ENCODE data around the gene EVL. TPM values are rescaled to one million over a fixed set of nuclear protein-coding genes. Genes with fewer than 3 reads are reported as not detected.

EVL gene
- total and polyA plus RNA-seq, 2 donors (not counting 1 experiment from before 2014, with no cell fraction given), result 23.5 to 28.1 TPM

GRCh38 chr14:100058777-100059437 is 6.3 kb upstream of the EVL start:
- no peak for DNase-seq (ENCODE audit: low read depth in 2 of 2)
- Histone ChIP-seq H3K27me3 (ENCODE audit: control insufficient read depth, insufficient read depth, low read length) (no peaks in the 10 kb centered on the region), H3K9ac (ENCODE audit: insufficient read depth, low read length) (no peak overlapping the region), H3K4me1 (ENCODE audit: control insufficient read depth, extremely low read depth, insufficient read depth, low read length) (no peaks in the 10 kb centered on the region), H4K20me1 (ENCODE audit: control insufficient read depth, extremely low read depth, insufficient read depth, low read length) (no peaks in the 10 kb centered on the region), H3K27ac (ENCODE audit: insufficient read depth, low read length) (no peak overlapping the region), H3K36me3 (ENCODE audit: control insufficient read depth, insufficient read depth, low read length) (no peaks in the 10 kb centered on the region), H3K79me2 (ENCODE audit: control insufficient read depth, insufficient read depth, low read length) (no peaks in the 10 kb centered on the region), H2AFZ (ENCODE audit: low read length) (no peak overlapping the region), H3K4me2 (ENCODE audit: extremely low read depth, insufficient read depth, low read length) (no peak overlapping the region), H3K4me3 (replicated peaks in 1 of 4; ENCODE audit: control extremely low read depth in 1 of 4, insufficient read depth in 1 of 4, low read depth in 3 of 4, low read length in 4 of 4) (no peak overlapping the region), H3K9me3 (ENCODE audit: control insufficient read depth, insufficient read depth, low read depth, low read length) (no peaks in the 10 kb centered on the region)
- TF ChIP-seq CTCF (conservative IDR thresholded peaks at IDR 0.05 in 1 of 2, IDR thresholded peaks at IDR 0.05 in 1 of 2; ENCODE audit: low read depth in 1 of 2, low read length in 2 of 2) (no peak), EZH2 (IDR thresholded peaks at IDR 0.05; ENCODE audit: low read length, missing control alignments) (no peak)

- no peak for TF ChIP-seq CTCF (conservative IDR thresholded peaks at IDR 0.05 in 1 of 2, IDR thresholded peaks at IDR 0.05 in 1 of 2; ENCODE audit: low read depth in 1 of 2, low read length in 2 of 2)
- TF ChIP-seq EZH2 (IDR thresholded peaks at IDR 0.05; ENCODE audit: low read length, missing control alignments), result no peak
- Histone ChIP-seq H3K9me3 (ENCODE audit: control insufficient read depth, insufficient read depth, low read depth, low read length) (no peaks in the 10 kb centered on the region), H3K27ac (ENCODE audit: insufficient read depth, low read length) (no peak overlapping the region), H3K4me2 (ENCODE audit: extremely low read depth, insufficient read depth, low read length) (no peak overlapping the region), H3K4me1 (ENCODE audit: control insufficient read depth, extremely low read depth, insufficient read depth, low read length) (no peaks in the 10 kb centered on the region), H3K4me3 (replicated peaks in 1 of 4; ENCODE audit: control extremely low read depth in 1 of 4, insufficient read depth in 1 of 4, low read depth in 3 of 4, low read length in 4 of 4) (no peak overlapping the region), H3K79me2 (ENCODE audit: control insufficient read depth, insufficient read depth, low read length) (no peaks in the 10 kb centered on the region), H3K9ac (ENCODE audit: insufficient read depth, low read length) (no peak overlapping the region), H3K36me3 (ENCODE audit: control insufficient read depth, insufficient read depth, low read length) (no peaks in the 10 kb centered on the region), H4K20me1 (ENCODE audit: control insufficient read depth, extremely low read depth, insufficient read depth, low read length) (no peaks in the 10 kb centered on the region), H2AFZ (ENCODE audit: low read length) (no peak overlapping the region), H3K27me3 (ENCODE audit: control insufficient read depth, insufficient read depth, low read length) (no peaks in the 10 kb centered on the region)
- no peak for DNase-seq (ENCODE audit: low read depth in 2 of 2)
Measured at GRCh38 chr14:100059438-100059781, 5.8 kb upstream of the EVL start.

GRCh38 chr14:100060760-100061159 is 4.5 kb upstream of the EVL start:
- H3K9ac ChIP-seq (ENCODE audit: insufficient read depth, low read length), result no peak overlapping the region

More at GRCh38 chr14:100060760-100061159, 4.5 kb upstream of the EVL start:
- Histone ChIP-seq H3K4me3 (replicated peaks in 1 of 4; ENCODE audit: control extremely low read depth in 1 of 4, insufficient read depth in 1 of 4, low read depth in 3 of 4, low read length in 4 of 4) (no peak overlapping the region), H3K27me3 (ENCODE audit: control insufficient read depth, insufficient read depth, low read length) (no peaks in the 10 kb centered on the region), H3K9me3 (ENCODE audit: control insufficient read depth, insufficient read depth, low read depth, low read length) (no peaks in the 10 kb centered on the region), H3K27ac (ENCODE audit: insufficient read depth, low read length) (no peak overlapping the region), H2AFZ (ENCODE audit: low read length) (no peak overlapping the region), H3K4me2 (ENCODE audit: extremely low read depth, insufficient read depth, low read length) (no peak overlapping the region), H3K36me3 (ENCODE audit: control insufficient read depth, insufficient read depth, low read length) (no peaks in the 10 kb centered on the region), H3K79me2 (ENCODE audit: control insufficient read depth, insufficient read depth, low read length) (no peaks in the 10 kb centered on the region), H4K20me1 (ENCODE audit: control insufficient read depth, extremely low read depth, insufficient read depth, low read length) (no peaks in the 10 kb centered on the region), H3K4me1 (ENCODE audit: control insufficient read depth, extremely low read depth, insufficient read depth, low read length) (no peaks in the 10 kb centered on the region)
- DNase-seq (ENCODE audit: low read depth in 2 of 2), result no peak
- no peak for TF ChIP-seq EZH2 (IDR thresholded peaks at IDR 0.05; ENCODE audit: low read length, missing control alignments)
- TF ChIP-seq CTCF (conservative IDR thresholded peaks at IDR 0.05 in 1 of 2, IDR thresholded peaks at IDR 0.05 in 1 of 2; ENCODE audit: low read depth in 1 of 2, low read length in 2 of 2), result no peak

All from fibroblast of lung (primary cell).